ENCODE results near the gene OFD1.
A peak's percentile ranks its signal among the peaks of the same experiment; 100 is the strongest.

Gene OFD1

DNA sequence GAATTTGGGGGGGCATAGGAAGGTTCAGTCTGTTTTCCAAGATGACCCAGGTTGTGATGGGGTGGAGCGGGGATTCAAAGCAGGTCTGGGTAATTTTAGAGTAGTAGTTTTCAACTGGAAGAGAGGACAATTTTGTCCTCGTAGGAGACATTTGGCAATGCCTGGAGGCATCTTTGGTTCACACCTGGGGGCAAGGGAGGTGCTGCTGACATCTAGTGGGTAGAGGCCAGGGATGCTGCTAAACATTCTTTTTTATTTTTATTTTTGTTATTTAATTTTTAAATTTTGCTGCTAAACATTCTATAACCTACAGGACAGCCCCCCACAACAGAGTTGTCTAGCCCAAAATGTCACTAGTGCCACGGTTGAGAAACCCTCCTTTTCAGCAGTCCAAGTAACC lies 43.7 kb upstream of the OFD1 start:
- Histone ChIP-seq H3K79me2 (ENCODE audit: low read length) (peaks cover 68% of the 10 kb centered on the region), H3K9ac (ENCODE audit: low read length) (peak overlapping the region; percentile 91; the same call in 1 of the 2 replicates), H3K4me2 (ENCODE audit: low read depth, low read length) (peak overlapping the region; percentile 68; the same call in 1 of the 2 replicates), H4K20me1 (ENCODE audit: insufficient read depth, low read length) (no peaks in the 10 kb centered on the region), H3K27me3 (replicated peaks; ENCODE audit: insufficient read depth, low read length) (no peaks in the 10 kb centered on the region), H3K9me2 (replicated peaks; ENCODE audit: insufficient read depth, low read length) (no peaks in the 10 kb centered on the region), H3K27ac (ENCODE audit: low read length) (no peak overlapping the region), H3K4me1 (ENCODE audit: low read length) (peaks cover 6% of the 10 kb centered on the region; the same call in 1 of the 2 replicates), H2AFZ (ENCODE audit: low read length) (no peak overlapping the region), H3K9me3 (replicated peaks; ENCODE audit: insufficient read depth, low read length) (no peaks in the 10 kb centered on the region), H3K36me3 (replicated peaks; ENCODE audit: insufficient read depth, low read length) (no peaks in the 10 kb centered on the region), H3K4me3 (ENCODE audit: low read length) (no peak overlapping the region; the same call in 1 of the 2 replicates), H3F3A (ENCODE audit: insufficient read depth, low read length) (no peaks in the 10 kb centered on the region)
- no peak for DNase-seq
- TF ChIP-seq EZH2phosphoT487 (IDR thresholded peaks at IDR 0.05; ENCODE audit: low read length): no peak
- TF ChIP-seq EZH2 (optimal IDR thresholded peaks at IDR 0.05; ENCODE audit: low read depth, low read length): no peak
- TF ChIP-seq, protein P1, sequence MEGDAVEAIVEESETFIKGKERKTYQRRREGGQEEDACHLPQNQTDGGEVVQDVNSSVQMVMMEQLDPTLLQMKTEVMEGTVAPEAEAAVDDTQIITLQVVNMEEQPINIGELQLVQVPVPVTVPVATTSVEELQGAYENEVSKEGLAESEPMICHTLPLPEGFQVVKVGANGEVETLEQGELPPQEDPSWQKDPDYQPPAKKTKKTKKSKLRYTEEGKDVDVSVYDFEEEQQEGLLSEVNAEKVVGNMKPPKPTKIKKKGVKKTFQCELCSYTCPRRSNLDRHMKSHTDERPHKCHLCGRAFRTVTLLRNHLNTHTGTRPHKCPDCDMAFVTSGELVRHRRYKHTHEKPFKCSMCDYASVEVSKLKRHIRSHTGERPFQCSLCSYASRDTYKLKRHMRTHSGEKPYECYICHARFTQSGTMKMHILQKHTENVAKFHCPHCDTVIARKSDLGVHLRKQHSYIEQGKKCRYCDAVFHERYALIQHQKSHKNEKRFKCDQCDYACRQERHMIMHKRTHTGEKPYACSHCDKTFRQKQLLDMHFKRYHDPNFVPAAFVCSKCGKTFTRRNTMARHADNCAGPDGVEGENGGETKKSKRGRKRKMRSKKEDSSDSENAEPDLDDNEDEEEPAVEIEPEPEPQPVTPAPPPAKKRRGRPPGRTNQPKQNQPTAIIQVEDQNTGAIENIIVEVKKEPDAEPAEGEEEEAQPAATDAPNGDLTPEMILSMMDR (IDR thresholded peaks at IDR 0.05; ENCODE audit: low read length): peak; percentile 24

DNA sequence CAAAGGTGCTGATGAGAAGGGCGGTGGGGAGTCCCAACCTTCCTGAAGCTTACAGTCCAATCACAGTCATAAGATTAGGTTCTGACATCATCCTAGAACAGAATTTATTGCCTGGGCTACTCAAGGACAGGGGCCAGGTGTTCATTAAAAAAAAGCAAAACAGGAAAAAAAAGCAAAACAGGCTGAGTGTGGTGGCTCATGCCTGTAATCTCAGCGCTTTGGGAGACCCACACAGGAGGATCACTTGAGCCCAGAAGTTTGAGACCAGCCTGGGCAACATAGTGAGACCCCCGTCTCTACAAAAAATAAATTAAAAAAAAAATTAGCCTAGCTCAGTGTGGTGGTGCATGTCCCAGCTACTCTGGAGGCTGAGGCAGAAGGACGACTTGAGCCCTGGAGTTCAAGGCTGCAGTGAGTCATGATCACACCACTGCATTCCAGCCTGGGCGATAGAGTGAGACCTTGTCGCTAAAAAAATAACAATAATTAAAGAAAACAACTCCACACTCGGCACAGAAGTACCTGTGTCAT lies 42.6 kb upstream of the OFD1 start:
- Histone ChIP-seq H3K27ac (ENCODE audit: low read length) (no peak overlapping the region), H4K20me1 (ENCODE audit: insufficient read depth, low read length) (no peaks in the 10 kb centered on the region), H3K79me2 (ENCODE audit: low read length) (peaks cover 77% of the 10 kb centered on the region), H3K9me2 (replicated peaks; ENCODE audit: insufficient read depth, low read length) (no peaks in the 10 kb centered on the region), H2AFZ (ENCODE audit: low read length) (no peak overlapping the region), H3K4me3 (ENCODE audit: low read length) (no peak overlapping the region), H3K27me3 (replicated peaks; ENCODE audit: insufficient read depth, low read length) (no peaks in the 10 kb centered on the region), H3K9ac (ENCODE audit: low read length) (no peak overlapping the region), H3K9me3 (replicated peaks; ENCODE audit: insufficient read depth, low read length) (no peaks in the 10 kb centered on the region), H3K4me2 (ENCODE audit: low read depth, low read length) (no peak overlapping the region), H3K4me1 (ENCODE audit: low read length) (peaks cover 6% of the 10 kb centered on the region; the same call in 1 of the 2 replicates), H3F3A (ENCODE audit: insufficient read depth, low read length) (no peaks in the 10 kb centered on the region), H3K36me3 (replicated peaks; ENCODE audit: insufficient read depth, low read length) (no peaks in the 10 kb centered on the region)
- TF ChIP-seq, protein P1 (IDR thresholded peaks at IDR 0.05; ENCODE audit: low read length): no peak
- no peak for TF ChIP-seq EZH2phosphoT487 (IDR thresholded peaks at IDR 0.05; ENCODE audit: low read length)
- no peak for TF ChIP-seq EZH2 (optimal IDR thresholded peaks at IDR 0.05; ENCODE audit: low read depth, low read length)
- DNase-seq: no peak

DNA sequence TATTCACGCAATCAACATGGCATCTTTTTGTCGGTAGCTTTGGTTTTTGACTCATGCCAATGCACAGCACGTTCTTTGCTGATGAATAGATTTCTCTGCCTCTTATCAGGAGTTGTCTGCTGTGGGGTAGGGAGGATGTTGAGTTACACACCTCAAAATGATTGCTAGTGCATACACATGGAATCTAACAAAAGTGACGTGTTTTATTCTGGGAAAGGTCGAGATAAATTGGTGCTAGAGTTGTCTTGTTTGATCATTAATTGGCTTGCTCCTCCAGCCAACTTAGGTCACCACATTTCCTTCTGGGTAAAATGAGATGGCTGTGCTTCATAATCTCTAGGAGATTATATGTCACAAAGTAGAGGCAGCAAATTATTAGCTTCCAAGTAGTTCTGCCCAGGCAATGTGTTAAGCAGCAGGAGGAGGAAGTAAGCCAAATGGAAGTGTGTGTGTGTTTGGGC lies 41.7 kb upstream of the OFD1 start:
- Histone ChIP-seq H3K4me3 (ENCODE audit: low read length) (no peak overlapping the region), H3K4me2 (ENCODE audit: low read depth, low read length) (no peak overlapping the region), H3K9ac (ENCODE audit: low read length) (no peak overlapping the region)

More for the DNA sequence above, 41.7 kb upstream of the OFD1 start:
- Histone ChIP-seq H3K79me2 (ENCODE audit: low read length) (peaks cover 86% of the 10 kb centered on the region), H3K36me3 (replicated peaks; ENCODE audit: insufficient read depth, low read length) (no peaks in the 10 kb centered on the region; the same call in 1 of the 2 replicates), H3F3A (ENCODE audit: insufficient read depth, low read length) (no peaks in the 10 kb centered on the region), H4K20me1 (ENCODE audit: insufficient read depth, low read length) (no peaks in the 10 kb centered on the region), H3K27ac (ENCODE audit: low read length) (no peak overlapping the region), H3K4me1 (ENCODE audit: low read length) (peaks cover 4% of the 10 kb centered on the region; the same call in 1 of the 2 replicates), H3K9me3 (replicated peaks; ENCODE audit: insufficient read depth, low read length) (no peaks in the 10 kb centered on the region), H3K27me3 (replicated peaks; ENCODE audit: insufficient read depth, low read length) (no peaks in the 10 kb centered on the region), H2AFZ (ENCODE audit: low read length) (no peak overlapping the region), H3K9me2 (replicated peaks; ENCODE audit: insufficient read depth, low read length) (no peaks in the 10 kb centered on the region)
- DNase-seq: no peak
- TF ChIP-seq, protein P1 (IDR thresholded peaks at IDR 0.05; ENCODE audit: low read length): no peak
- TF ChIP-seq EZH2 (optimal IDR thresholded peaks at IDR 0.05; ENCODE audit: low read depth, low read length): no peak
- no peak for TF ChIP-seq EZH2phosphoT487 (IDR thresholded peaks at IDR 0.05; ENCODE audit: low read length)
